Stimulated activated CD4-positive, alpha-beta T cell treated with anti-CD3 and anti-CD28 coated beads, Interleukin-4, amount 100 ng/mL, for 24 hours (primary cell): ENCODE results near the gene DDI1.

Source experiments
- DNase-seq: peaks from one replicate; pipeline ENCODE4 v3.0.0-alpha.2; 2020

DDI1 gene

DNA sequence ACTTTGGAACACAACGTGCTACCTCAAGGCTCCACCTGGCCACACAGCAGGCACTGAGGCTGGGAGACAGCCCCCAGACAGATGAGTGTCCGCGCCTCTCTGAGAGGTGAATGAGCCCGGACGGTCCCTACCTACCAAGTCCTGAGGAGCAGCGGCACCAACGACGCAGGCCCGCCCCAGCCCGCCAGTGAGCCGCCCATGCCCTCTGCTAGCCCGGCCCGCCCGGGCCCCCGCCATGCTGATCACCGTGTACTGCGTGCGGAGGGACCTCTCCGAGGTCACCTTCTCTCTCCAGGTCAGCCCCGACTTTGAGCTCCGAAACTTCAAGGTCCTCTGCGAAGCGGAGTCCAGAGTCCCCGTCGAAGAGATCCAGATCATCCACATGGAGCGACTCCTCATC, at the start of gene DDI1:
DDI1 (plus strand) TSS at position 53 of the 400 bp plus-strand sequence; CDS start at position 236, 183 bp downstream.
- DNase-seq: no peak

DNA sequence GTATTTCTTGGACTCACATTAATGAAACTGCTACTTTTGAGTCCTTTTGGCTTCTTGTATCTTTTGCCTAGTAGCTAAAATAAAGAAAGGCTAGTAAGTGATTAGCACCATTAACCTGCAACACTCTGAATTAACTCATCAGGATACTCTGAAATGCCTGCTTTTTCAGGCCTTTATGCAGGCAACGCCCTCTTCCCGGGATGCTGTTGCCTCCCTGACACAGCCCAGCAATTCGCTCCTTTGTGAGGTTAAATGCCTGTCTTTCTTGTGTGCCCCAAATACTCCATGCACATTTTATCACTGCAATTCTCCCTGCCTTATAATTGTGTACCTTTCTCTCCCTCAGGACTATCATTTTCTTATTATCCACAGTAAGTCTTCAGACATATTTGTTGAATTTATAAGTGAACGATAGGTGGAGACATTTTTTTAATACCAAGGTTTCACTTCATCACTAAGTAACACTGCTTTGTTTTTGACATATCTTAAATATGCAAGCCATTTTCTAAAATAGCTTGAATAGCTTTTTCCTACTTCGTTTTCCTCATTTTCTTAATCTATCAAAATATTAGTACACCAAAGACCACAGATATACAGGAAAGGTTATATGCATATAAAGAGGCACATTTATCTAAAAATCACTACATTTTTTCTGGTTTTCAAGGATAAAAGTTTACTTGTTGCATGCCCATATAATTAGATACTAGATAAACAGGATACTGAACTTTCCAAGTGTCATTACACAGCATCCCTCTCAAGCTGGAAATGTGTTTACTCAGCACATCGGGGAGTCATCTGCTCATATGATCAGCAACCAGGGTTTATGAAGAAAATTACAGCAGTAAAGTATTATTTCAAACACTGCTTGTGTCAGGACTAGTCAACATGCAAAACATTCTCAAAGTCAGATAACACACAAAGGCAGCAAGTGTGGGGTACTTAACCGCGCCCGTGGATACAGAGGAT, 48.5 kb upstream of the DDI1 start:
- no peak for DNase-seq

GRCh38 chr11:103988595-103988969, 47.9 kb upstream of the DDI1 start:
- DNase-seq: no peak

GRCh38 chr11:103993507-103993906, 42.9 kb upstream of the DDI1 start:
- no peak for DNase-seq

GRCh38 chr11:103994094-103994493, 42.3 kb upstream of the DDI1 start:
- no peak for DNase-seq

GRCh38 chr11:103994518-103994917, 41.9 kb upstream of the DDI1 start:
- DNase-seq: no peak

GRCh38 chr11:103995896-103996295, 40.5 kb upstream of the DDI1 start:
- no peak for DNase-seq

GRCh38 chr11:103997082-103997481, 39.4 kb upstream of the DDI1 start:
- DNase-seq: no peak

- DNase-seq: no peak
These were observed 37.5 kb upstream of the DDI1 start for GRCh38 chr11:103998826-103999508.

GRCh38 chr11:104000798-104001197, 35.6 kb upstream of the DDI1 start:
- DNase-seq: no peak

GRCh38 chr11:104001561-104002056, 34.8 kb upstream of the DDI1 start:
- DNase-seq: no peak

DNA sequence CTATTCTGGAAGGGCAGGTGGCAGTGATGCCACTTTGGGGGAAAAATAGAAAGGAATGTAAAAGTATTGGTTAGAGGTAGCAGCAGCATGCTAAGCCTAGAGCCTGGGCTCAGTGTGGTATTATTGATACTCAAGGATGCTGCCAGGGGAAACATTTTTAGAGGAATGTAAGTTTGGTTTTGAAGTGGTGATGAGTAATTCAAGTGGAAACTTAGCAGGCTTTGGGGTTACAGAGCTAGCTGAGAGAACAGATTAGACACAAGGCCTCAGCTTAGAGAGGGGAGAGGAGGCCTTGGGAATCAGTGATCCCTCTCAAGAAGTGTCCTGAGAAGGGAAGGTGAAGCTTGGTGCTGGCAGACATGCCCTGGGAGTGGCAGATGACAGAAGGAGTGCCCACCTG, 32.9 kb upstream of the DDI1 start:
- DNase-seq: no peak

GRCh38 chr11:104005234-104005855, 31.1 kb upstream of the DDI1 start:
- no peak for DNase-seq

- DNase-seq: no peak
These were observed 26.7 kb upstream of the DDI1 start for GRCh38 chr11:104009744-104010143.

GRCh38 chr11:104011044-104011443, 25.4 kb upstream of the DDI1 start:
- no peak for DNase-seq

DNA sequence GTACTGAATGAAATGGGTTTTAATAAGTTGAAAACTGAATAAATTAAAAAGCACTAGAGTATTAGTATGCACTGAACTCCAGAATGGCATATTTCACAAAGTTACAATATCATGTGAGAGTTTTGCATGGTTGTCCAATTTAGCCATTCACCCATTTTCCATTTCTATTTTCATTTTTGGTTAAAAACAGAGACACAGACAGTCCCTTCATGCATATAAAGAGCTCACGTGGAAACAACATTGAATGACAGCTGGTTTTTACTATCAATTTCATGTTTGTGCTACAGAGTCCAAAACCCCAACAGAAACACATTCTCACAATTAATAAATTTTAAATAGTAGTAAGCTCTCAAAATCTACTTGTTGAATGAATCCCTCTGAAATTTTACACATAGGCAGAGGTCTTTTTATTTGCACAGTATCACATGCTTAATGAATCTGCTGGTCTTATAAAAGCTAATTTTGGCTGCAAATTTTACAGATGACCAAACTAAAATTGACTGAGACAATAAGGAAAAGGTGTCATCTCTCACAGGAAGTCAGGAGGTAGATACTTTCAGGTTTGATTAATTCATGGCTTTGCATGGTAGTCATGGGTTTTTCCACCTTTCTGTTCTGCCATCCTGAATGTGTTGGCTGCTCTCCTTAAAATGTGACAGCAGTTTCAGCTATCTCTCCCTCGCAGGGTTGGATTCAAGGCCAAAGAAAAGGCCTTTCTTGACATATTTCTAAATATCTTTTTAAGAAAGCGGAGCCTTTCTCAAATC, 20.6 kb upstream of the DDI1 start:
- DNase-seq: no peak

DNA sequence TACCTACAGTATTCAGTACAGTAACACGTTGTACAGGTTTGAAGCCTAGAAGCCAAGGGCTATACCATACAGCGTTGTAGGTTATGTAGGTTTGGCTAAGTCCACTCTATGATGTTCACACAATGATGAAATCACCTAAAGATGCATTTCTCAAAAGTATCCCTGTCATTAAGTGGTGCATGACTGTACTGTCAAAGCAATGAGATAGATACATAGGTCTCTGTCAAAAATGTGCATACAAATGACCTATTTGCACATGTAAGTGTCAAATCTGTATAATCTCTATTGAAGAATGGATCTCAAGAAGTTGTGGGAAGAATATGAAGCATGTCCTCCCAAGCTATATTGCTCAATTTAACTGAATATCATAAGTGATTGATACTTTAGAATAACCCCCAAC, 11.9 kb upstream of the DDI1 start:
- DNase-seq: no peak

DNA sequence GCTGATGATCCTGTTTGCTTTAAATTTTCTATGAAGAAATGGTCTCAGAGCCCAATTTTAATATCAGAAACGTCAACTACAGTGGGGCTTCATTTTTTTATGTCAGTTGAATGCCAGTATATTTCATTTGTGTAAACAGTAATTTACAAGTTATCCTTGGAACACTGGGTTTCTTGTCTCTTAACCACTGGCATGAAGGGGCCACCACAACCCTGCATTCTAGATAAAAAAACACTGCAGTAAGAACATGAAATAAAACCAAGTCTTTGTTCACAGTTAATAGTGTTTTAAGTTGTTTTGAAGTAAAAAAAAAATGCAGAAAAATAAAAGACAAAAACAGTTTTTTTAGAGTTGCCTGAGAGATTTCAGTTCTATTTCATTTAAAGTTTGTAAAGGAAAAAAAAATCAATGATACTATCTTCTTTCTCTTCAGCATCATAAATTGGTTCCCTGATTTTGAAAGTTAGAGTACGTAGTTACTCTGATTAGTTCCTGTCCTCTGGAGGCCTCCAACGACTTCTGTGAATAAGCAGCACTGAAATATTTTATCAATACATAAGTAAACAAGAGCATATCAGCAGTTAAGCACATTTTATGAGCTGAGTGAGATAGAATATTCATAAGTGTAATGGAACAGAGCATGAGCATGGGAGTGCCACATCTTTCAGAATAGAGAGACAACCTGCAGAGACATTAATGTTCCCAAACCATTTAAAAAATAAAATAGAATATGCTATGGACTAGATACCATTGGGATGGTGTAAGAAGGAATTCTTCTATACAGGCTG, 7.8 kb upstream of the DDI1 start:
- no peak for DNase-seq

GRCh38 chr11:104033134-104033533, 3.3 kb upstream of the DDI1 start:
- DNase-seq: no peak

- no peak for DNase-seq
These were observed 2.9 kb upstream of the DDI1 start for GRCh38 chr11:104033561-104033960.

GRCh38 chr11:104036995-104037394, 555 bp downstream of the DDI1 start:
- DNase-seq: no peak

GRCh38 chr11:104041792-104042191, 5.4 kb downstream of the DDI1 start:
- DNase-seq: no peak
